Right atrium auricular region (tissue), 2 donors: ENCODE results near the gene PCK1. TPM values are rescaled to one million over a fixed set of nuclear protein-coding genes. Genes with fewer than 3 reads are reported as not detected.

ENCODE experiments used
- DNase-seq: peaks from one replicate; pipeline ENCODE4 v3.0.0-alpha.2; 2019; ENCODE audit warnings: low spot score
- H3K27ac ChIP-seq, 2 donors: fragments of 200-600 bp; sonication (generic); 1 replicate in 1 of 2; 2 replicates in 1 of 2; pipeline ENCODE4 v1.5.1; 2016 to 2019
- H3K27me3 ChIP-seq, 2 donors: fragments of 200-600 bp; sonication (generic); one replicate each; pipeline versions ENCODE4 v1.5.1 to v1.6.0; 2017 to 2019
- H3K36me3 ChIP-seq: fragments of 200-600 bp; sonication (generic); one replicate; pipeline ENCODE4 v1.5.1; 2016
- H3K4me1 ChIP-seq, 2 donors: fragments of 200-600 bp; sonication (generic); one replicate each; pipeline versions ENCODE4 v1.5.1 to v1.6.0; 2017 to 2019
- H3K4me3 ChIP-seq, 2 donors: fragments of 200-600 bp; sonication (generic); 1 replicate in 1 of 2; 2 replicates in 1 of 2; pipeline ENCODE4 v1.5.1; 2017 to 2019; ENCODE audit warnings: mild to moderate bottlenecking in 1 of 2, moderate library complexity in 1 of 2
- H3K9me3 ChIP-seq, 2 donors: fragments of 200-600 bp; sonication (generic); one replicate each; pipeline ENCODE4 v1.5.1; 2019
- CTCF ChIP-seq, 2 donors: fragments of 200-600 bp; sonication (generic); IDR thresholded peaks; one replicate each; pipeline ENCODE4 v1.5.1; 2019; ENCODE audit warnings: antibody characterized with exemption in 2 of 2
- total RNA-seq, 2 donors: library from RNA; depleted of rRNA; stranded (reverse); fragments of >200 nt; gene quantifications; one replicate each; pipeline ENCODE4 v1.1.0, GENCODE V29; 2016

Gene PCK1
- total RNA-seq, 2 donors from 2014 or later: 0.52 to 4.7 TPM

GRCh38 chr20:57612916-57613315 lies 52.0 kb downstream of the PCK1 start:
- no peak for TF ChIP-seq CTCF (IDR thresholded peaks at IDR 0.05)
- no peak for DNase-seq
- H3K36me3 ChIP-seq: no peaks in the 10 kb centered on the region
- H3K4me3 ChIP-seq: no peak overlapping the region
- H3K9me3 ChIP-seq: no peaks in the 10 kb centered on the region
- no peak overlapping the region for H3K27ac ChIP-seq
- no peaks in the 10 kb centered on the region for H3K27me3 ChIP-seq
- H3K4me1 ChIP-seq: no peaks in the 10 kb centered on the region

- TF ChIP-seq CTCF (IDR thresholded peaks at IDR 0.05): no peak
- DNase-seq: no peak
- no peak overlapping the region for H3K4me3 ChIP-seq
Observed at GRCh38 chr20:57613481-57613921, 52.6 kb downstream of the PCK1 start.

GRCh38 chr20:57614490-57615444 lies 53.9 kb downstream of the PCK1 start:
- Histone ChIP-seq H3K36me3 (no peaks in the 10 kb centered on the region), H3K27ac (no peak overlapping the region), H3K4me1 (no peaks in the 10 kb centered on the region), H3K4me3 (no peak overlapping the region), H3K27me3 (no peaks in the 10 kb centered on the region), H3K9me3 (no peaks in the 10 kb centered on the region)
- DNase-seq: peak; percentile 48
- no peak for TF ChIP-seq CTCF (IDR thresholded peaks at IDR 0.05)

More at GRCh38 chr20:57613481-57613921, 52.6 kb downstream of the PCK1 start:
- H3K36me3 ChIP-seq: no peaks in the 10 kb centered on the region
- no peaks in the 10 kb centered on the region for H3K4me1 ChIP-seq
- no peaks in the 10 kb centered on the region for H3K27me3 ChIP-seq
- H3K9me3 ChIP-seq: no peaks in the 10 kb centered on the region
- H3K27ac ChIP-seq: no peak overlapping the region

GRCh38 chr20:57615445-57615811 lies 54.5 kb downstream of the PCK1 start:
- no peaks in the 10 kb centered on the region for H3K36me3 ChIP-seq
- TF ChIP-seq CTCF (IDR thresholded peaks at IDR 0.05): no peak
- peak; percentile 55 for DNase-seq
- H3K4me3 ChIP-seq: no peak overlapping the region
- H3K27ac ChIP-seq: no peak overlapping the region
- no peaks in the 10 kb centered on the region for H3K4me1 ChIP-seq
- no peaks in the 10 kb centered on the region for H3K27me3 ChIP-seq
- no peaks in the 10 kb centered on the region for H3K9me3 ChIP-seq

- H3K27me3 ChIP-seq: no peaks in the 10 kb centered on the region
Observed at GRCh38 chr20:57616143-57616951, 55.4 kb downstream of the PCK1 start.

More at GRCh38 chr20:57616143-57616951, 55.4 kb downstream of the PCK1 start:
- no peaks in the 10 kb centered on the region for H3K9me3 ChIP-seq
- H3K4me3 ChIP-seq: no peak overlapping the region
- H3K4me1 ChIP-seq: no peaks in the 10 kb centered on the region
- TF ChIP-seq CTCF (IDR thresholded peaks at IDR 0.05): no peak
- no peaks in the 10 kb centered on the region for H3K36me3 ChIP-seq
- DNase-seq: peak; percentile 34
- H3K27ac ChIP-seq: no peak overlapping the region
